HG03520 (cell line): ENCODE data around the gene PPP1CB.
"Not testable (repeated sequence)": the region's sequence is repeated elsewhere in the genome, so short reads cannot be mapped to it uniquely, and the experiment has no call there.

ENCODE experiments used
- ATAC-seq: cut with Tn5 transposase; IDR thresholded peaks from one replicate; pipeline ENCODE4 v1.9.1; 2021; ENCODE audit warnings: mild to moderate bottlenecking, moderate library complexity; ENCODE audit not compliant: unreplicated experiment

Gene PPP1CB

GRCh38 chr2:28772351-28772750 lies 20.7 kb downstream of the PPP1CB start:
- ATAC-seq, result no peak

GRCh38 chr2:28776471-28776870 lies 24.8 kb downstream of the PPP1CB start:
- ATAC-seq, result no peak

GRCh38 chr2:28778392-28778791 lies 26.8 kb downstream of the PPP1CB start:
- ATAC-seq, result no peak

- ATAC-seq, result no peak
Observed at GRCh38 chr2:28779001-28779400, 27.4 kb downstream of the PPP1CB start.

- no peak for ATAC-seq
Observed at GRCh38 chr2:28780496-28780895, 28.9 kb downstream of the PPP1CB start.

GRCh38 chr2:28782423-28782822 lies 30.8 kb downstream of the PPP1CB start:
- ATAC-seq, result no peak

- not testable (repeated sequence) for ATAC-seq
Observed at GRCh38 chr2:28784570-28784969, 32.9 kb downstream of the PPP1CB start.

- no peak for ATAC-seq
Observed at GRCh38 chr2:28796620-28797019, 45.0 kb downstream of the PPP1CB start.

- ATAC-seq, result no peak
Observed at GRCh38 chr2:28801726-28802125, 50.1 kb downstream of the PPP1CB start.

- ATAC-seq, result no peak
Observed at GRCh38 chr2:28802975-28803429, 51.4 kb downstream of the PPP1CB start.

- no peak for ATAC-seq
Observed at GRCh38 chr2:28809927-28810326, 58.3 kb downstream of the PPP1CB start.

GRCh38 chr2:28810384-28811285 lies 59.0 kb downstream of the PPP1CB start, which contains the start of gene SPDYA:
Gene SPDYA, plus strand, starts transcription at chr2:28810834. Its CDS starts 5,181 bp downstream, at chr2:28816015.
- peak; percentile 61 for ATAC-seq

GRCh38 chr2:28818053-28818452 lies 66.4 kb downstream of the PPP1CB start:
- ATAC-seq, result no peak

- ATAC-seq, result no peak
Observed at GRCh38 chr2:28821295-28821958, 69.8 kb downstream of the PPP1CB start.

- no peak for ATAC-seq
Observed at GRCh38 chr2:28822036-28822435, 70.4 kb downstream of the PPP1CB start.

- no peak for ATAC-seq
Observed at GRCh38 chr2:28824207-28824606, 72.6 kb downstream of the PPP1CB start.

- ATAC-seq, result no peak
Observed at GRCh38 chr2:28824870-28825269, 73.2 kb downstream of the PPP1CB start.

- ATAC-seq, result no peak
Observed at GRCh38 chr2:28828382-28828781, 76.8 kb downstream of the PPP1CB start.

- no peak for ATAC-seq
Observed at GRCh38 chr2:28833740-28834470, 82.3 kb downstream of the PPP1CB start.

- ATAC-seq, result no peak
Observed at GRCh38 chr2:28835781-28836180, 84.2 kb downstream of the PPP1CB start.

- ATAC-seq, result no peak
Observed at GRCh38 chr2:28838971-28839370, 87.3 kb downstream of the PPP1CB start.
